Activated CD4-positive, alpha-beta T cell treated with anti-CD3 and anti-CD28 coated beads, Interleukin-2, amount 50 U/mL, for 1 hour (primary cell): ENCODE results near the gene KRIT1.
"Not testable (repeated sequence)": the region's sequence is repeated elsewhere in the genome, so short reads cannot be mapped to it uniquely, and the experiment has no call there.

Experiments used
- DNase-seq: peaks from one replicate; pipeline ENCODE4 v3.0.0-alpha.2; 2020

Gene KRIT1

DNA sequence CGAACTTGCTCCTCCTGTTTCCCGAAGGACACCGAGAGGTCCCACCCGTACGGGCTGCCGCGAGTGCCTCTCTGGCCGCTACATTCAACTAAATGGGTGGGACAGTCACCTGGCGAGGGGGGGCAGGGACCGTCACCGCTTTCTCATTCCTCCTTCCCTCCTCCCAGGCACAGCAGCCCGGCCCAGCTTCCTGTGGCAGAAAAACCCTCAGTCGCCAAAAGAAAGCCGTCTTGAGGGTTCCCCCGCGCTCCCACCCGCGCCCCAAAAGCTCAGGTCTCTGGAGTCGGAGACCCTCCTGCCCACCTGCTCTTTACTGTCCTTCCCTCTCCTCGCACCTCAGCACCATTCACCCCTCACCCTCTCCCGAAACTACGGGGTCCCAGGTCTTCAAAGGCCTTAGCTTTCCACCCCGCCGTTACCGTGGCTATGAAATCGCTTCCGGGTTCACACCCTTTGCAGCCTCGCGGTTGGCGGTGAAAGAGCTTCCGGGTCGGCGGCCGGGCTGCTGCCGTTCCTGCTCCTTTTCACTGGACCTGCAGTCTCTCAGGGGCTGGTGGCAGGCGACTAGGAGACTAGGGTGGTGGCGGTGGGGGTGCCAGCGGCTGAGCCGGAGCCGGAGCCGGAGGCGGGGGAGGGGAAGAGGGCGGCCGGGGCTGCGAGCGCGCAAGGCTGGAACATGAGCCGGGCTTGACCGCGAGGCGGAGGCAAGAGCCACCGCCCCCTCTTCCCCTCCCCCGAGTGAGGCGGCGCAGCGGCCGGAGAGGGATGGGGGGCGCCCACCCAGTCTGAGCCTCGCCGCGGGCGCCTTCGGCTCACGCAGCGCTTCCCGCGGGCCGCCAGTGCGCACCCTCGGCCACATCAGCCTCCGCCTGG lies at the start of gene KRIT1, which contains the start of gene ANKIB1:
Gene KRIT1 (minus strand): TSS at position 428 of the 873 bp plus-strand sequence. CDS start 3,779 bp downstream, outside the sequence.
Gene ANKIB1 (plus strand): TSS at position 488 of the 873 bp plus-strand sequence. CDS start 49,005 bp downstream, outside the sequence.
- peak; percentile 84 for DNase-seq

DNA sequence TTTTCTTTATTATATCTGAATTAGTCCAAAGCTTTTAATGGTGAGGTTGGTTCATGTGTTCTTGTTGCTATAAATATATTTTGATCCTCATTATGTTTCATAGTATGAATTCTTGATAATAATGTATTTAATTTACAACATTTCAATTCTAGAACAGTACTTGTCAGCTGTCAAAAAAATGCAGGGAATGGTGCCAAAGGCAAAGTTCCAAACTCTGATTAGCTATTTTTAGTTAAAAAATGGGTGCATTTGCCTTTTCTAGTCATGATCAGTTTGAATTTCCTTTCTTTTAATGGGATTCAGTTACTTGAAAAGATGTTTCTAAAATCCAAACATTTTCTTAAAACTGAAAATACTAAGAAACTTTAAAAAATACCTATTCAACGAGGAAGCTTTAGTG lies 49.7 kb upstream of the KRIT1 start:
- DNase-seq: no peak

DNA sequence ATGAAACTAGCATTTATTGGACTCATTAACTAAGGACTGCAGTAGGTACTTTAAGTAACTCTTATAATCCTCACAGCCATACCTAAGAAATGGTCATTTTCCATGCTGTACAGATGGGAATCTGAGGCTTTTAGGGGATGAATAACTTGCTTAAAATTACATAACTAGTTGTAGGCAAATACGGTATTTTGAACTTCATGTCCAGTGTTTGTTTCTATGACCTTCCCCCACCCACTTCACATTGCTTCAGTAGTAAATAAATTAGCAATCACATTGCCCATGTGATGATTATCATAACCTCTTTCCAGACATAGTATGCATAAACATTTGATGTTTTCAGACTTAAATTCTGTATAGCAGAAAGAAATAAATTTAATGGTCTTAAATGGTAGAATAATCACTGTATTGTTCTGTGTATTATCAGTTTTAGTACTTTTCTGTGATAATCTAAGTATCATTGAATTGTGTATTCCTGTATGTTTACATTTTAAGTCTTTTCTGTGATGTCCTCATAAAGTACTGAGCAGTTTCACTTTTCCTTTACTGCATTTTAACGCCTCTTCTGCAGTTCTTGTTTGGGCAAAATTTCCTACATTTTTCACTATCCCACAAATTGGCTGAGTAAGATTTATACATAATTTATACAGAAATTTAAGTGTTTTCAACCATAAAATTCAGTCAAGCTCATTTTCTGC lies 48.3 kb upstream of the KRIT1 start:
- DNase-seq: no peak

DNA sequence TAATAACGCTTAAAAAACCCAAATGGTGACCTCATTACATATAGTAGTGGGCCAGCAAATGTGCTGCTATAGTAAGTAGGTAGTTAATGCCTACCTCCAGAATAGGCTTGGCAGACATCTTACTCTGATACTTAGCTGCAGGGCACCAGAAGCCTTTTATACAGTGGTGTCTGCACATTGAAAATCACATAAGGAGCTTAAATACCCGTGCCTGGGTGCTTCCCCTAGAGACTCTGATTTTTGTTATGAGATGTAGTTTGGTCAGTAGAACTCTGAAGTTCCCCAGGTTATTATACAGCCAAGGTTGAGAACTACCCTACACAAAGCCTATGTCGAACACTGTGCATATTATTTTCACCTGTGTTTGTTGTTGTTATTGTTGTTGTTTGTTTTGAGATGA lies 47.3 kb upstream of the KRIT1 start:
- DNase-seq: no peak

DNA sequence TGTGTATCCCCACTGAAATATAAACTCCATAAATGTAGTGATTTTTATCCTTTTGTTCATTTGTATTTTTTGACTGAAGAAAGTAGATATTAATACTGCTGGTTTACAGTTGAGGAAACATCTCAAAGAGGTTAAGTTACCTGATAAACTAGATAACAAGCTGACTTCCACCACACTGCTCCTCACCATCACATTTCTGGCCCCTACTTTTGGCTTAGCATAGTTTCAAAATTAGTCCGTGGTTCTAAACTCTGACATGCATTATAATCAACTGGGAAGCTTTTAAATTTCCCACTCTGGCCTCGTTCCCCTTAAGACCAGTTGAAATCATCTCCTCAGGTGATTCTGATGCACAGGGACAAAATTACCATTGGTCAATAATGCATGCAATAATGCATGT lies 43.6 kb upstream of the KRIT1 start:
- DNase-seq: no peak

DNA sequence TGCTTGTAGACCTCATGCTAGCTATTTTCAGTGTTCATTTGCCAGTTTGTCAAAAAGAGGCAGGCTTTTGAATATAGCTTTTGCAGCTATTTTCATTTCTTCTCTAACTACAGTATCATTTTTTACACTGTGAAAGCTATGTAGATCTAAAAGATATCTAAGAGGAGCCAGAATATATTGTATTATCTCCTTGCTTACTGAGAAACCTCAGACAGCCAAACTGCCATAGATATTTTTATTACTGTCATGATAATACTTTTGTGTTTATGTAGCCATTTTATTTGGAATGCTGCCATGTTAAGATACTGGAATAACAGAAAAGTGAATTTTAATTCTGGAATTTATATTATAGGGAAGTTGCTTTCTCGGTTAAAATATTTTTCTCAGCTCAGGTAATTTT lies 37.2 kb upstream of the KRIT1 start:
- no peak for DNase-seq

DNA sequence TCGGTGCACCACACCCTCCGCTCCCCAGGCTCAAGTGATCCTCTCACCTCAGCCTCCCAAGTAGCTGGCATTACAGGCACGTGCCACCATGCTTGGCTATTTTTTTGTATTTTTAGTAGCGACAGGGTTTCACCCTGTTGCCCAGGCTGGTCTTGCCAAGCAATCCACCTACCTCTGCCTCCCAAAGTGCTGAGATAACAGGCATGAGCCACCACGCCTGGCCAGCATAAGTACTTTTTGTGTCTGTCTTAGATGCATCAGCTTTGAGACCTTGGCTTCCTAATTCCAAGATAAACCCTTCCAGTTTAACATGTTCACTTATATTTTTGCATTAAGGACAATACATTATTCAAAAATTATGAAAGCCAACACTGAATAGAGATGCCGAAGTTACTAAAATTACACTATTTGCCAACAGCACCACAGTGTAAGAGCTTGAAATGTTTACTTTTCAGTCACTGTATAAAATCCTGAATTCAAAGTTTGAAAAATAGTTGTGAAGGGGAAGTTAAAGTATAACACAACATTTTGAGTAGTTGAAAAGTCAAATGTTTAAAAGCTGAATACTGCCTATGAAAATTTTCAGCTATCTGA lies 36.6 kb upstream of the KRIT1 start:
- DNase-seq: no peak

DNA sequence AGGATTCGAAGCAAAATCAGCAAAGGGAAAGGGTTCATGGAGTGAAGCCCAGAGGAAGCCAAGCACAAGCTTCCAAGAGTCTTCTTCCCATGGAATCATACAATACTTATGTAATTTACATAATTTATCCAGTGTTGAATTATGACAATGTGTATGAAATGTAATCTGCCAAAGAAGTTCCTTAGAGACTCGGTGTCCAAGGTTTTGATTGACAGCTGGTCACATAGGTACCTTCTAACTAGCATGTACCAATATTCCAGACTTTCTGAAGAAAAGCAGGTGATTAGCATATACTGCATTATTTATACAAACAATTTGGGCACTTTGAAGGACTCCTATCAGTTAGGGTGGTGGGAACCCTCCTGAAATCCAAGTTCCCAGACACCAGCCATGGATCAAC lies 35.3 kb upstream of the KRIT1 start:
- no peak for DNase-seq

DNA sequence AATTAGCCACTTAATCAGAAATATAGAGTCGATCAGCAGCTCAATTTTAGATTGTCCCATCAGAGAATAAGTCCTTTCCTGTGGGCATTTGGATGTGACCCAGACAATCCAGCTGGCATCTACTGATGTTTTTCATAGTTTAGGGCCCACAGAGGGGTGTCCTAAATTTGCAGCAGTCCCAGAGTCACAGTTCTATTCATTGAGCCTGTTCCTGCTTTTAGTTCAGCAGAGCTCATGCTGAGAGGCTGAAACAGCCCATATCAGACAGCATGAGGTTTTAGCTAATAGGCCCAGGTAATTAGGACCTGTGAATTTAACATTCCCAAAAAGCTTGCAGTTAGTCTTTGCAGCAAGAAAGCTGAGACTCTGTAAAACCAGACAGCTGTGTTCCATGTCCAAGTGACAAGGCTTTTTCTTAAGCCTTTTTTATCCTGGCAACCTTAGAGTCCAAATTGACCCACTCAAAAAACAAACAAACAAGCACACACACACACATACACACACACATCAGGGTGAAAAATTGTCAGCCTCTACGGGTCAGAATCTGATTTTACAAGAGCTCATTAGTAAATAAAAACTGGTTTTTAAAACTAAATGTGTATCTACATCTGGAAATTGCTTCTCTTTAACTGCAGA lies 33.8 kb upstream of the KRIT1 start:
- DNase-seq: no peak

DNA sequence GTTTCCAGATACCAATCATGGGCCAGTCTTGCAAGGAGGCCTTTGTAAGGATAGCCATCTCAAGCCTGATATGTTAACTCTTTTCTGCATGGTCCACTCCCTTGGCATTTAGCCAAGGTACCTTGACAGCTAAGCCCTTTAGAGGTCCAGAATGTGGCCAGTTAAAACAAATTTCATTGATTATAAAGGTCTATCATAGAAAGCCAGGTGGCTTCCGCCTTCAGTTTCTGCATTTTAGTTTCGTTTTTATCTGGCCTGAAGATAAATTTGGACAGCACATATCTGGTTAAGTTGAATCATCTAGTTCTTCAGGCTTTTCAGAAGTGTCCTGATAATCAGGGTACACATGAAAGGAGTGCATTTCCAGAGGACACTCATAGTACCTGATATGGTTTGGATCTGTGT lies 30.7 kb upstream of the KRIT1 start:
- DNase-seq: no peak

DNA sequence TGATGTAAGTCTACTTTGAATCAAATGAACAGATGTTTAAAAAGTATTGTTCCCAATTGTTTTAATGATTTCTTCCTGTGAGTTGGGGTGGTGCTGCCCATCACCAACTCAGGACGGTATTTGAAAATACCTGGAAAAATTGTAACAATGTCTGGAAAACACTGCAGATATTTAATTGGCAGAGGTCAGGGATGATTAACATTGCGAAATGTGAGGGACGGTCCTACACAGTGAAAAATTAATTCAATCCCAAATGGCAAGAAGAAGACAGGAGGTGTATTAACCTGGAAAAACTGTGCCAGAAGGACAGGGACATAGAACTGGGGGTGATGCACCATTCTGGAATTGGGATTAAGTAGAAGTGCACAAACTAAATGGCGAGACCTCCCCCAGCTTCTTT lies 29.6 kb upstream of the KRIT1 start:
- no peak for DNase-seq

DNA sequence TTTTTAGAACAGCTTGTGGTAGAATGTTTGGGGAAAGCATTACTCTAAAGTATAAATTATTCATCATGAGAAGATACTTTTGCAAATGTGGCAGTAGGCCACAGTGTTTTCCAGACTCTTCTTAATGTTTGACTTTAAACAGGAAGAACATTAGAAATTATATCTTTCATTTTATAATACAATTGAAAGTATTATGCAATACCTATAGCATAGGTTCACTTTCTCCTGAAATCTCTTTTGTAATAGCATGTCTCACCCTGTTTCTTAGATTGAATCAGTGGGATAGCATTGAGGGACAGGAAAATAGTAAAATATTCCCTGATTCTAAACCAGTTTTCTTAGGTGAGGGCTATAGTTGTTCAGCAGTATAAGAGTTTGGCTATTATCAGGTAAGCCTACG lies 23.2 kb upstream of the KRIT1 start:
- DNase-seq: no peak

DNA sequence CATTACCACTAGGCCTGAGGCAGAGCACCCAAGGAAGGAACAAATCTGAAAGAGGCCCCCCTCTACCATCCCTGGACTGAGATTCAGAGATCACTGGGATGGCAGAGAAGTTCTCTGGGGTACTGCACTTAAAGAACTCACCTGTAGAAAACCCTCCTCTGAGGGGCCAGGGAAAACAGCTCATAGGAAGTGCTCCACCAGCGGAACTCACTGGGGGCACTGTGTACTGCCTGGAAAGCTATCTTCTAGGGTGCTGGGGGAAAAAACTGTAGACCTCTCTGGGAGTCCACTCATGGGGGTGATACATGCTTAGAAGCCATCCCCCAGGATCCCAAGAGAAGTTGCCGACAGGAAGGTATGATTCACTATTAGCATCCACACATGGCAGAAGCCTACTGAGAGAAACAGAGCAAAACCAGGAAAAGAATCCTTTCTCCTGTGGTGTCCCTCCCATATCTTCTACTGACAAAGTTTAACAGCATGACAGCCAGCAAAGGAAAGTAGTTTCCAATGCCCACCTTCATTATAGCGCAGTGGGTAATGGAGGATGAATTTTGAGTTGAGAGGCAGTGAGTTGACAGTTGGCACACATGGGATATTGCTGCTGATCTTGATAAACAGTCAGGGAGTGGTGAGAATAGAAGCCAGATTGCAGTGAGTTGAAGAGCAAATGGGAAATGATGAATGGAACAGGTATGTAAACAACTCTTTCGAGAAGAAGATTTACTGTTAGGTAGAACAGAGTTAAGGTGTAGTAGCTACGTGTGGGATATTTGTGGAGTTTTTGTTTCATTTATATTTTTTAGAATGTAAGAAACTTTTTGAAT lies 20.9 kb upstream of the KRIT1 start:
- DNase-seq: no peak

DNA sequence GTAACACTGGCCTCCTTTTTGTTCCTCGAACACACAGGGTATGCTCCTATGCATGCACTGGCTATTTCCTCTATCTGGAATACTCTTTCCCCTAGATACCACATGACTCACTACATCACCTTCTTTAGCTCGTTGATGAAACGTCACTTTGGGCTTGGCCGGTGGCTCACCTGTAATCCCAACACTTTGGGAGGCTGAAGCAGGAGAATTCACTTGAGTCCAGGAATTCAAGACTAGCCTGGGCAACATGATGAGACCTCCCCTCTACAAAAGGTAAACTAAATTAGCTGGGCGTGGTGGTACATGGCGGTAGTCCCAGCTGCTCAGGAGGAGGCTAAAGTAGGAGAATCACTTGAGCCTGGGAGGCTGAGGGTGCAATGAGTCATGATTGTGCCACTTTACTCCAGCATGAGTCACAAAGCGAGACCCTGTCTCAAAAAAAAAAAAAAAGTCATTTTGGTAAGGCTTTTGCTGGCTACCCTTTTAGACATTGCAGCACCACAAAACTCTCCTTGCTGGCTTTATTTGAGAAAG lies 14.6 kb upstream of the KRIT1 start:
- no peak for DNase-seq

DNA sequence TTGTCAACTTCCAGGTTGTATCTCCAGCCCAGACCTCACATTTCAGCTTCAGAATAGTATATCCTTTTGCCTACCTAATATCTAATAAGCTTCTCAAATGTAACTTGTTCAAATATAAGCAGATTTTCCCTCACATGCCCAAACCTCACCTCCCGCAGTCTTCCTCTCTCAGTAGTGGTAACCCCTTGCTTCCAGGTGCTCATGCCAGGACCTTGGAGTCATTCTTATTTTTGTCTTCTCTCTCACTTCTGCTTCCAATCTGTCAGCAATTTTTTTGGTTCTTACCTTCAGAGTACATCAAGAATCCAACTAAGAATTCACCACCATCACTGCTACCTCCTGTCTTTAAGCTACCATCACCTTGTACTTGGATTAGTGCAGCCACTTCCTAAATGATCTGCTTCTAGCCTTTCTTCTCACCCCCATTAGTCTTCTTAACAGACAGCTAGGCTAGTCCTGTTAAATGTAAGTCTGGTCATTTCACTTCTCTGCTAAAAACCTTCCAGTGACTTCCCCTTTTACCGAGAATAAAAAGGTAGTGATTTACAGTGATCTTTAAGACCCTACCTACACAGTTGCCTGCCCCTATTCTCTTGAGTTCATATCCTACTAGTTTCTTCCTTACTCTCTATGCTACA lies 14.0 kb upstream of the KRIT1 start:
- DNase-seq: no peak

DNA sequence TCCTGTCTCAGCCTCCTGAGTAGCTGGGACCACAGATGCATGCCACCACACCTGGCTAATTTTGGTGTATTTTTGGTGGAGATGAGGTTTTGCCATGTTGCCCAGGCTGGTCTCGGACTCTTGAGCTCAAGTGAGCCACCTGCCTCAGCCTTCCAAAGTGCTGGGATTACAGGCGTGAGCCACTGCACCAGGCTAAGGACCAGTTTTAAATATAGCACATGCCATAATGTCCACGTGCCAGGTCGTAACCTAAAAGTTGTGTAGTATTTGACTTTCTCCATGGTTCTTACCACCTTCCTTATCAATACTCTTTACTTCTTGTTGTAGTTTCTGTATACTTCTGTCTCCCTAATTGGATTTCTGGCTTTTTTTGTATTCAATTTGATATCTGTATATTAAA lies 13.3 kb upstream of the KRIT1 start:
- DNase-seq: no peak

DNA sequence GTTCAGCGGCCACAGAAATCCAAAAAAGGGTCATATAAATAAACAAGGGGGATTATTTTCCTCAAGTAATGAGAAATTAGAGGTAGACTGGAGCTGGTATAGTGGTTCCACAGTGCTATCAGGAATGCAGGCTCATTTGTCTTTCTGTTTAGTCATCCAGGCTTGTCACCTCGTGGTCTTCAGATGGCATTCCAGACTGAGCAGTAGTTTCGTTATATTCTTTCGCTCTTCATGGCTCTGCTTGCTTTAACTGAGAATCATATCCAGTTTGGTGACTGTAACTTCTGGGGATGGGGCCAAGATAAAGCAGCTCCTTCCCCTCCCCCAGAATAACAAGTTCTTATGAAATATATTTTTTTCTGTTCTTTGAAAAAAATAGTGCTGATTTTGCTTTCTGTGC lies 9.6 kb upstream of the KRIT1 start:
- DNase-seq: no peak

DNA sequence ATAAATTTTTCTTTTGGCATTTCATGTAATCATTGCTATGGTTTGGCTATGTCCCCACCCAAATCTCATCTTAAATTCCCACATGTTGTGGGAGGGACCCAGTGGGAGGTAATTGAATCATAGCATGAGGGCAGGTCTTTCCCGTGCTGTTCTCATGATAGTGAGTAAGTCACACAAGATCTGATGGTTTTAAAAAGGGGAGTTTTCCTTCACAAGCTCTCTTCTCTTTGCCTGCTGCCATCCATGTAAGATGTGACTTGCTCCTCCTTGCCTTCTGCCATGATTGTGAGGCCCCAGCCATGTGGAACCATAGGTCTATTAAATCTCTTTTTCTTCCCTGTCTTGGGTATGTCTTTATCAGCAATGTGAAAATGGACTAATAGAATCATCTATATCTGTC lies 9.1 kb upstream of the KRIT1 start:
- DNase-seq: not testable (repeated sequence)

DNA sequence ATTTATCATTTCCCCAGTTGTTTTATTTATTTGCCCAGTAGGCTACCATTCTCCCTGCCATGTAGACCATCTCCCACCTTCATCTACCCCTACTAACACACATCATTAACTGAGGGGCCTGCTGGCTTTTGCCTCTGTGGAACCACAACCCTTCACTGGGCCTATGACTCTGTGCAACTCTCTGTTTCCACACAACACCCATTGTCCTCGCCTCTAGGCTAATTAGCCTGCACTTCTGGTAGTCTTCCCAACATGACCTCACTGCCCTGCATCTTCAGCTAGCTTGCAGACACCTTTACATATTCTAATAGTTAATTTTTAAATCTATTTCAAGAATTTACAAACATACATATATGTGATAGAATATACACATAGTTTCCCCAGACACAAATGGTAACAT lies 7.5 kb upstream of the KRIT1 start:
- DNase-seq: no peak

DNA sequence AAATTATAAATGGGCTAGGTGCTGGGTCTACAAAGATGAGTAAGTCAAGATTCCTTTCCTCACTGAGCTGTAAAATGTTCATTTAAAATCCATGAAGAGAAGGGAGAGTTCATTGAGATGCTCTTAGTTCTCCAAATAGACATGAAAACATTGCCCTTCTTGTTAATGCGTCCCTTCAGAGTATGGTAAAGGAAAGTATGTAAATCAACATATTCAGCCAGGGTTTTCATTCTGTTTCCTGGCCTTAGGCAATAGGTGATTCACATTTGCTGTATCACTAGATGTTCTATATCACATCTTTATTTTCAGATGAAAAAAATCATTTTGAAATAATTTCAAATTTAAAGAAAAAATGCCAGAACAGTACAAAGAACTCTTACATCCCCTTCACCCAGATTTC lies 5.5 kb upstream of the KRIT1 start:
- DNase-seq: no peak

DNA sequence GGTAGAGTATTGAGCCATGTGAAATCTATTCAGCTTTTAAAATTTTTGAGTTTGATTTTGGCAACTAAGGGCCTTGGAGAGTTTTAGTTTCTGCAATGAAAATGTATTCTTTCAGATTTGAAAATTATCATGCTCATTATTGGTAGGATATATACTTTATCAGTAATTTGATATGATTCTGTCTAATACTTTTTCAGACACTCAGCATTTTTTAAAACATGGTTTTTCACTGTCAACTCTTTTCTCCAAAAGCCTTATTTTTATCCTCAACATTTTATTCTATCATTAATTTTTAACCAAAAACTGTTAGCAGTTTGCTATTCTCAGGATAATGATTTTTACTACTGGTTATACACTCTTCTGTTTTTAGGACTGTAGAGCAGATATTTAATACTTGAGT lies 4.9 kb upstream of the KRIT1 start:
- DNase-seq: no peak
